HepG2 (cell line): ENCODE results near the gene SELENOV. TPM values are rescaled to one million over a fixed set of nuclear protein-coding genes. Genes with fewer than 3 reads are reported as not detected.

Experiments used
- ATF7-NPFF ChIP-seq: sonication (generic); formaldehyde crosslinking; IDR thresholded peaks from 2 replicates; pipeline ENCODE4 v1.8.1; 2023; ENCODE audit warnings: mild to moderate bottlenecking, low read depth, missing genetic modification reagents, moderate library complexity
- ERF ChIP-seq: IDR thresholded peaks from 2 replicates; pipeline ENCODE4 v1.6.1; 2018; ENCODE audit warnings: missing biosample characterization, missing genetic modification reagents
- FOXK1 ChIP-seq: sonication (generic); formaldehyde crosslinking; IDR thresholded peaks from 2 replicates; pipeline ENCODE4 v1.4.0; 2020; ENCODE audit warnings: low read depth, missing genetic modification reagents, borderline replicate concordance
- FOXP4 ChIP-seq: sonication (generic); formaldehyde crosslinking; IDR thresholded peaks from 2 replicates; pipeline ENCODE4 v1.4.0; 2020; ENCODE audit warnings: missing genetic modification reagents
- HOXA7 ChIP-seq: sonication (generic); formaldehyde crosslinking; IDR thresholded peaks from 2 replicates; pipeline ENCODE4 v1.8.1; 2022; ENCODE audit warnings: mild to moderate bottlenecking, missing genetic modification reagents, moderate library complexity
- IKZF5 ChIP-seq: IDR thresholded peaks from 2 replicates; pipeline ENCODE4 v1.6.1; 2018; ENCODE audit warnings: missing genetic modification reagents, mild to moderate bottlenecking, missing compliant biosample characterization
- IRF9 ChIP-seq: sonication (generic); formaldehyde crosslinking; IDR thresholded peaks from 2 replicates; pipeline ENCODE4 v1.8.0; 2022; ENCODE audit warnings: missing genetic modification reagents, mild to moderate bottlenecking, borderline replicate concordance
- KDM2A ChIP-seq: sonication (generic); formaldehyde crosslinking; IDR thresholded peaks from 2 replicates; pipeline ENCODE4 v1.4.0; 2020; ENCODE audit warnings: low read depth, missing genetic modification reagents, borderline replicate concordance
- LBX2 ChIP-seq: sonication (generic); formaldehyde crosslinking; IDR thresholded peaks from 2 replicates; pipeline ENCODE4 v1.5.0; 2020; ENCODE audit warnings: missing genetic modification reagents, mild to moderate bottlenecking, borderline replicate concordance
- MXI1 ChIP-seq: IDR thresholded peaks from 3 replicates; pipeline ENCODE4 v1.6.1; 2012; ENCODE audit warnings: low read depth, low read length, inconsistent platforms, borderline replicate concordance
- PCBP1 ChIP-seq: fragments of 200-400 bp; formaldehyde crosslinking; IDR thresholded peaks from 2 replicates; pipeline ENCODE4 v1.6.1; 2017; ENCODE audit warnings: mild to moderate bottlenecking, low read depth, low read length, borderline replicate concordance
- SNRNP70 ChIP-seq: fragments of 200-400 bp; formaldehyde crosslinking; IDR thresholded peaks from 2 replicates; pipeline ENCODE4 v1.6.1; 2017; ENCODE audit warnings: mild to moderate bottlenecking, low read depth, low read length, moderate library complexity
- STAG1 ChIP-seq: sonication (generic); formaldehyde crosslinking; IDR thresholded peaks from 2 replicates; pipeline ENCODE4 v1.4.0; 2020; ENCODE audit warnings: missing genetic modification reagents
- TBP ChIP-seq: sonication (generic); formaldehyde crosslinking; IDR thresholded peaks from 2 replicates; pipeline ENCODE4 v1.5.0; 2020; ENCODE audit warnings: missing genetic modification reagents
- ZBTB3 ChIP-seq: sonication (generic); formaldehyde crosslinking; IDR thresholded peaks from 2 replicates; pipeline ENCODE4 v1.4.0; 2020; ENCODE audit warnings: low read depth, mild to moderate bottlenecking, moderate library complexity, missing genetic modification reagents, borderline replicate concordance
- ZMAT3 ChIP-seq: sonication (generic); formaldehyde crosslinking; conservative IDR thresholded peaks from 2 replicates; pipeline ENCODE4 v1.7.0; 2021; ENCODE audit warnings: missing genetic modification reagents
- ZNF691 ChIP-seq: sonication (generic); formaldehyde crosslinking; IDR thresholded peaks from 2 replicates; pipeline ENCODE4 v1.4.0; 2020; ENCODE audit warnings: missing genetic modification reagents, low read depth, mild to moderate bottlenecking, borderline replicate concordance
- polyA plus RNA-seq, 8 experiments: library from polyadenylated mRNA; depleted of rRNA in 3 of 8; stranded (reverse) in 7 of 8; unstranded in 1 of 8; fragments of >200 nt; fragmentation: Illumina TruSeq in 4 of 8; extraction: Trizol in 4 of 8; gene quantifications; 2 replicates each; pipeline versions ENCODE4 v1.2.1 to v1.2.3, GENCODE V29; 2011 to 2016; ENCODE audit warnings: low read depth in 4 of 8, missing spikeins in 1 of 8, mixed read lengths in 1 of 8; ENCODE audit not compliant: insufficient read depth in 1 of 8
- total RNA-seq, 5 experiments: library from RNA; depleted of rRNA; stranded (reverse); fragments of >200 nt; fragmentation: Illumina TruSeq; extraction: Trizol; gene quantifications; 2 replicates each; pipeline ENCODE4 v1.2.3, GENCODE V29; 2016; ENCODE audit warnings: low read depth in 1 of 5

The SELENOV gene
- total and polyA plus RNA-seq, 2 of the 13 experiments (the other 11 are each of a cell fraction or from before 2014, with no cell fraction given): not detected

- TF ChIP-seq FOXP4 (CRISPR knock-in tag) (no peak), SNRNP70 (no peak), LBX2 (CRISPR knock-in tag) (no peak), PCBP1 (no peak), TBP (no peak), STAG1 (peak; percentile 93), MXI1 (peak; percentile 61; the same call in 1 of the 3 replicates), IKZF5 (CRISPR knock-in tag) (peak; percentile 48; the same call in 1 of the 2 replicates), HOXA7 (CRISPR knock-in tag) (no peak), FOXK1 (CRISPR knock-in tag) (peak; percentile 63; the same call in 1 of the 2 replicates), ERF (CRISPR knock-in tag) (peak; percentile 72; the same call in 1 of the 2 replicates), ATF7-NPFF (0 out of 2 replicates have a peak, but pooled peaks have one; percentile 32), IRF9 (CRISPR knock-in tag) (peak; percentile 81; the same call in 1 of the 2 replicates), KDM2A (CRISPR knock-in tag) (peak; percentile 55; the same call in 1 of the 2 replicates), ZMAT3 (CRISPR knock-in tag) (0 out of 2 replicates have a peak, but pooled peaks have one; percentile 43), ZBTB3 (CRISPR knock-in tag) (0 out of 2 replicates have a peak, but pooled peaks have one; percentile 82), ZNF691 (peak; percentile 50)
These were observed 17.5 kb downstream of the SELENOV start, which contains the start of gene EID2B (continued) for GRCh38 chr19:39532233-39533002.
